OCI-LY1 (cell line): Measurements from ENCODE around the gene DLX6.

ENCODE experiments used
- CTCF ChIP-seq: fragments of 200-600 bp; sonication (generic), shearing (Covaris generic); IDR thresholded peaks from 2 replicates; pipeline ENCODE4 v1.5.1; 2017; ENCODE audit warnings: mild to moderate bottlenecking, antibody characterized with exemption, low read length, moderate library complexity, mixed read lengths
- EZH2 ChIP-seq: fragments of 200-600 bp; sonication (generic), shearing (Covaris generic); IDR thresholded peaks from 2 replicates; pipeline ENCODE4 v1.8.0; 2017; ENCODE audit warnings: borderline replicate concordance, mixed run types, mild to moderate bottlenecking, antibody characterized with exemption, low read length, moderate library complexity, mixed read lengths

DNA sequence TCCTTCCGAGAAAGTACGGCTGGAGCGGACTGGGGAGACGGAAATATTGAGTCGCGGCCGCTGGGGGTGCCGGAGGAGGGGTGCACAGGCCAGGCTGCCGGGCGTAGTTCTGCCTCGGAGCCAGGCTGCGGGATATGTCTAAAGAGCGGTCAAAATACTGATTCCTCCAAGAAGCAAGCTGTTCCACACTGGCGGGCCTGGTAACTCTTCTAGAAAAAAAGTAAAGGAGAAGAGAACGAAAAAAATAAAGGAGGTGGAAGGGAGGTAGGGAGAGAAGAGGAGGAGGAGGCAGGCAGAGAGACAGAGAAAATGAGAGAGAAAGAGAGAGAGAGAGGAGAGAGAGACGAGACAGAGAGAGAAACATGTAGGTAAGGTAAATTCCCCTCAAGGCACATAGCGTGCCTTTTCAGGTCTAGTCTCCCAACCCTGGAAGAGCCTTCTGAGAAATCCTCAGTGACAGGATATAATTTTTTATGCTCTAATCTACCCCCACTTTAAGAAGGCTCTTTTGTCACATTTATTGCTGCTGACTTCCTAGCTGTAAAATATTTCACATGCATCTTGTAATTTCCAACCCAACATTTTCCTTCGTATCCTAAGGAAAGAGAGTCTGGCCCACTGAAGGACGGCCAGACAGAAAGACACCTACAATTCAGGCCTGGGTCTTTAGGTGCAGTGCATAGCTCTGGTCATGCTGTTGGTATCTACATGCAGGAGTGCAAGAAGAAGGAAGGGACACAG is 13.6 kb downstream of the DLX6 start:
- no peak for TF ChIP-seq EZH2
- TF ChIP-seq CTCF: no peak
